Type B pancreatic cell (in vitro differentiated cells): Measurements from ENCODE around the gene APPBP2. TPM values are rescaled to one million over a fixed set of nuclear protein-coding genes. Genes with fewer than 3 reads are reported as not detected.

Source experiments
- DNase-seq: peaks from one replicate; pipeline ENCODE4 v3.0.0; 2021; ENCODE audit warnings: mixed read lengths; ENCODE audit not compliant: unreplicated experiment; ENCODE audit errors: extremely low spot score
- H3K27ac Mint-ChIP-seq: 2 replicates; pipeline ENCODE4 v1.8.0; 2021; ENCODE audit warnings: mild to moderate bottlenecking, mixed read lengths
- H3K27me3 Mint-ChIP-seq: 2 replicates; pipeline ENCODE4 v1.8.0; 2021; ENCODE audit warnings: mixed read lengths
- H3K36me3 Mint-ChIP-seq: 2 replicates; pipeline ENCODE4 v1.8.0; 2021; ENCODE audit warnings: mixed read lengths
- H3K4me1 Mint-ChIP-seq: one replicate; pipeline ENCODE4 v1.8.0; 2021; ENCODE audit warnings: mixed read lengths; ENCODE audit not compliant: unreplicated experiment
- H3K4me3 Mint-ChIP-seq: 2 replicates; pipeline ENCODE4 v1.8.0; 2021; ENCODE audit warnings: mild to moderate bottlenecking, mixed read lengths
- H3K9me3 Mint-ChIP-seq: 2 replicates; pipeline ENCODE4 v1.8.0; 2021; ENCODE audit warnings: mixed read lengths
- total RNA-seq: library from RNA; stranded (reverse); gene quantifications from 2 replicates; pipeline ENCODE4 v1.2.1, GENCODE V29; 2021; ENCODE audit warnings: low replicate concordance
- TF ChIP-seq, protein P1 (sequence below): fragments of 200-600 bp; sonication (generic); conservative IDR thresholded peaks from 2 replicates; pipeline ENCODE4 v1.5.0; 2021; ENCODE audit warnings: antibody characterized with exemption, mild to moderate bottlenecking

APPBP2 gene
- total RNA-seq, 1 donor from 2014 or later: 66.4 TPM

DNA sequence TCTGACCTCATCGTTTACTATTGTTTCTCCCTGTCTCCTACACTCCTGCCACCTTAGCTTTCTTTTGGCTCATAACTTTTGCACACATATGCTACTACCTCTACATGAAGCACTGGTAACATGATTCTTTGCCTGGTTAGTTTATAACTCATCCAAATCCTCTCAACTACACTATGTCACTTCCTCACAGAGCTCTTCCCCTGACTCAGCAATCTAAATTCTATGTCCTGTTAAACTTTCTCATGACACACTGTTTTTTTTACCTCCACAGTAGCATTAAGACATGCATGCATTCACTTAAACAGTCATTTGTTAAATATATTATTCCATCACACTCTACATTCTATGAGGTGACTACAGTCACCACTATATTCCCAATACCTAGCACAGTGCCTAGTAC lies 19.7 kb downstream of the APPBP2 start:
- H3K4me1 Mint-ChIP-seq: peaks cover 6% of the 10 kb centered on the region
- peak overlapping the region; percentile 15 for H3K27ac Mint-ChIP-seq
- no peak for DNase-seq
- no peak overlapping the region for H3K4me3 Mint-ChIP-seq
- H3K36me3 Mint-ChIP-seq: peaks cover 19% of the 10 kb centered on the region
- TF ChIP-seq, protein P1, sequence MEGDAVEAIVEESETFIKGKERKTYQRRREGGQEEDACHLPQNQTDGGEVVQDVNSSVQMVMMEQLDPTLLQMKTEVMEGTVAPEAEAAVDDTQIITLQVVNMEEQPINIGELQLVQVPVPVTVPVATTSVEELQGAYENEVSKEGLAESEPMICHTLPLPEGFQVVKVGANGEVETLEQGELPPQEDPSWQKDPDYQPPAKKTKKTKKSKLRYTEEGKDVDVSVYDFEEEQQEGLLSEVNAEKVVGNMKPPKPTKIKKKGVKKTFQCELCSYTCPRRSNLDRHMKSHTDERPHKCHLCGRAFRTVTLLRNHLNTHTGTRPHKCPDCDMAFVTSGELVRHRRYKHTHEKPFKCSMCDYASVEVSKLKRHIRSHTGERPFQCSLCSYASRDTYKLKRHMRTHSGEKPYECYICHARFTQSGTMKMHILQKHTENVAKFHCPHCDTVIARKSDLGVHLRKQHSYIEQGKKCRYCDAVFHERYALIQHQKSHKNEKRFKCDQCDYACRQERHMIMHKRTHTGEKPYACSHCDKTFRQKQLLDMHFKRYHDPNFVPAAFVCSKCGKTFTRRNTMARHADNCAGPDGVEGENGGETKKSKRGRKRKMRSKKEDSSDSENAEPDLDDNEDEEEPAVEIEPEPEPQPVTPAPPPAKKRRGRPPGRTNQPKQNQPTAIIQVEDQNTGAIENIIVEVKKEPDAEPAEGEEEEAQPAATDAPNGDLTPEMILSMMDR: no peak
- no peaks in the 10 kb centered on the region for H3K9me3 Mint-ChIP-seq
- no peaks in the 10 kb centered on the region for H3K27me3 Mint-ChIP-seq

DNA sequence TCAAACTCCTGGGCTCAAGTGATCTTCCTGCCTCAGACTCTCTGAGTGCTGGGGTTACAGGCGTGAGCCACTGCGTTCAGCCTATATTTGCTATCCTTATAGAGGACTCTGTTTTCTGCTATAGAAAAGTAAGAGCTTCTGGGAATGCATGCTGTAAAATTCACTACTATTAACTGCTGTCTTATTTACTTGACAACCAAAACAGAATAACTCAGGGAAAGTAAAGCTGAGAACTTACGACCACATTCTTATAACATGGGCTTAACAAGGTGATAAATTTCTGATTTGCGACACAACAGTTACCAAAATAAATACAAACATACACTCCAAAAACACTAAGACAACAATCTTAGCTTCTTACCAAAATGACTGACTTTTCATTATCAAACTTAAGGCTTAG lies 23.9 kb downstream of the APPBP2 start:
- no peak for DNase-seq
- TF ChIP-seq, protein P1: no peak
- Mint-ChIP-seq H3K27ac (no peak overlapping the region), H3K36me3 (peaks cover 32% of the 10 kb centered on the region), H3K4me1 (peaks cover 6% of the 10 kb centered on the region), H3K9me3 (no peaks in the 10 kb centered on the region), H3K27me3 (no peaks in the 10 kb centered on the region), H3K4me3 (no peak overlapping the region)

DNA sequence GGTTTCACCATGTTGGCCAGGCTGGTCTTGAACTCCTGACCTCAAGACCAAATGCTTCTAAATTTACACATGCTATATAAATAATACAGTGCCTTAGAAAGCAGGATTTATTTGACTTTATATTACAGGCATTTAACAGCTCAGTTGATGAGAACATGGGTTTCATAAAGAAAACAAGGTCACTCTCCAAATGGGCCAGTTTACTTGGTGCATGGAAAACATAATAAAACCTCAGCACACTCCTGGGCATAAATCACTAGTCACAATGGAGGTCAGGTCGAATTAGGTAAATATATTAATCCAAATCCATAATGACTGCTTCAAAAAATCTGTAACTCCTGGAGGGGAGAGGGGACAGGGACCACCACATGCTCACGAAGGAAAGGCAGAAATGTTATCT lies 24.5 kb downstream of the APPBP2 start:
- H3K36me3 Mint-ChIP-seq: peaks cover 36% of the 10 kb centered on the region
- no peak overlapping the region for H3K4me3 Mint-ChIP-seq
- H3K9me3 Mint-ChIP-seq: no peaks in the 10 kb centered on the region
- H3K4me1 Mint-ChIP-seq: peaks cover 6% of the 10 kb centered on the region
- no peaks in the 10 kb centered on the region for H3K27me3 Mint-ChIP-seq
- DNase-seq: no peak
- no peak overlapping the region for H3K27ac Mint-ChIP-seq
- TF ChIP-seq, protein P1: no peak

DNA sequence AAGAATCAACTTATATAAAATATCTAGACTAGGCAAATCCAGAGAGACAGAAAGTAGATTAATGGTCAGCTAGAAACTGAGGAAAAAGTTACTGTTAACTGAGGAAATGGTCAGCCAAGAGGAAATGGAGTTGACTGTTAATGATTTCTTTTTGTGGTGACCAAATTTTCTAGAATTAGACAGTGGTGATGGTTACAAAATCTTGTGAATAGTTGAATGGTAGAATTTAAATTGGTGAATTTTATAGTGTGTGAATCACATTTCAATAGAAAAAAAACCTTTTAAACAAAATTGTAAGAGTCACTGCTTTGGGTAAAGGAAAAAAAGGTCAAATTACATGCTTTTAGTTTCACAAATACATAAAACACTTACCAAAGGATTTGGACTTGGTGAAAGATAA lies 30.0 kb downstream of the APPBP2 start:
- TF ChIP-seq, protein P1: no peak
- H3K4me1 Mint-ChIP-seq: no peaks in the 10 kb centered on the region
- H3K9me3 Mint-ChIP-seq: peaks cover 2% of the 10 kb centered on the region
- H3K36me3 Mint-ChIP-seq: peaks cover 59% of the 10 kb centered on the region
- H3K27ac Mint-ChIP-seq: no peak overlapping the region
- no peaks in the 10 kb centered on the region for H3K27me3 Mint-ChIP-seq
- DNase-seq: no peak
- no peak overlapping the region for H3K4me3 Mint-ChIP-seq

DNA sequence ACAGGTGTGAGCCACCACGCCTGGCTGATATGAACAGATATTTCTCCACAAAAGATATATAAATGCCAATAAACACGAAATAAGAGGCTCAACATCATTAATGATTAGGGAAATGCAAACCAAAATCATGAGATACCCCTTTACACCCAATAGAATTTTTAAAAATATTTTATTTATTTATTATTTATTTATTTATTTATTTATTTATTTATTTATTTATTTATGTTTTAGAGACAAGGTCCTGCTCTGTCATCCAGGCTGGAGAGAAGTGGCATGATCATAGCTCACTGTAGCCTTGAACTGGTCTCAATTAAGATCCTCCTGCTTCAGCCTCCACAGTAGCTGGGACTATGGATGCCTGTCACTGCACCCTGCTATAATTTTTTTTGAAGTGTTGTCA lies 30.8 kb downstream of the APPBP2 start:
- Mint-ChIP-seq H3K36me3 (peaks cover 66% of the 10 kb centered on the region), H3K27me3 (no peaks in the 10 kb centered on the region), H3K4me1 (no peaks in the 10 kb centered on the region), H3K9me3 (peaks cover 6% of the 10 kb centered on the region), H3K27ac (no peak overlapping the region), H3K4me3 (no peak overlapping the region)
- no peak for DNase-seq
- TF ChIP-seq, protein P1: no peak

DNA sequence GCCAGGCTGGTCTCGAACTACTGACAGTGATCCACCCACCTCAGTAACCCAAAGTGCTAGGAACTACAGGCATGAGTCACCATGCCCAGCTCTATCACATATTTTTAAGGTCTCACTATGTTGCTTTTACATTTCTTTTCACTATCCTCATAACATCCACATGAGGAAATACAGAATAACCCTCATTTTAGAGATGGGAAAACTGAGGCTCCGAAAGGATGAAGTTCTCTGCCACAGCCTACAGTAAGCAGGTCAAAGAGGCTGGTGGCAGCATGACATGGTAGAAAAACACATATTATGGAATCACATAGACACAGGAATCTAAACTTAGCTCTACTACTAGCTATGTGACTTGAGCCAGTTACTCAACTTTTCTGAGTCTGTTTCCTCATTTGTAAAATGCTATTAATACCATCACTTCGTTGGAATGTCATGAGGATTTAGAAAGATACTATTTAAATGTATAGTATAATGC lies 32.2 kb downstream of the APPBP2 start:
- Mint-ChIP-seq H3K27me3 (no peaks in the 10 kb centered on the region), H3K4me1 (no peaks in the 10 kb centered on the region), H3K36me3 (peaks cover 64% of the 10 kb centered on the region), H3K27ac (peak overlapping the region; percentile 67), H3K4me3 (no peak overlapping the region), H3K9me3 (peaks cover 6% of the 10 kb centered on the region)
- TF ChIP-seq, protein P1: no peak
- DNase-seq: no peak
